H1 (cell line): ENCODE measurements around the gene LRRC8D. TPM values are rescaled to one million over a fixed set of nuclear protein-coding genes. Genes with fewer than 3 reads are reported as not detected.

Experiments
- CTCF ChIA-PET: fragments of 300-600 bp; sonication (Branson Sonifier 250); formaldehyde crosslinking; loops from one replicate; lab custom pipeline; 2021; ENCODE audit not compliant: partially characterized antibody; lab: Charles Lee
- POLR2A ChIA-PET: fragments of 300-600 bp; sonication (Branson Sonifier 250); formaldehyde crosslinking; loops from one replicate; lab custom pipeline; 2021; ENCODE audit warnings: inconsistent platforms; ENCODE audit not compliant: partially characterized antibody; lab: Charles Lee
- DNase-seq, 2 experiments: peaks; one replicate each; pipeline versions ENCODE4 v3.0.0 to v3.0.0-alpha.2; 2010 to 2022; ENCODE audit warnings: low spot score in 2 of 2, low read depth in 1 of 2, mixed read lengths in 1 of 2
- FAIRE-seq: peaks from 2 replicates; lab custom pipeline; 2011; peaks lifted over from hg19 to GRCh38; lab: Jason Lieb, UNC
- H2AFZ ChIP-seq: 2 replicates; pipeline ENCODE4 v1.8.1; 2012; ENCODE audit warnings: low read length, inconsistent platforms
- H2AK5ac ChIP-seq: 2 replicates; pipeline ENCODE4 v1.6.1; 2013; ENCODE audit warnings: low read depth, low read length
- H2BK120ac ChIP-seq: replicated peaks from 2 replicates; pipeline ENCODE3; 2013; ENCODE audit warnings: low read depth, low read length, inconsistent platforms
- H2BK12ac ChIP-seq: 2 replicates; pipeline ENCODE4 v1.6.1; 2013; ENCODE audit warnings: low read depth, low read length
- H2BK15ac ChIP-seq: 2 replicates; pipeline ENCODE4 v1.6.1; 2013; ENCODE audit warnings: low read length
- H2BK20ac ChIP-seq: 2 replicates; pipeline ENCODE4 v1.6.1; 2013; ENCODE audit warnings: low read length
- H2BK5ac ChIP-seq: 2 replicates; pipeline ENCODE4 v1.6.1; 2013; ENCODE audit warnings: low read depth, low read length
- H3K14ac ChIP-seq: 2 replicates; pipeline ENCODE4 v1.6.1; 2013; ENCODE audit warnings: inconsistent platforms; ENCODE audit not compliant: insufficient read length
- H3K18ac ChIP-seq: 2 replicates; pipeline ENCODE4 v1.6.1; 2013; ENCODE audit warnings: low read length; ENCODE audit errors: extremely low read depth
- H3K23ac ChIP-seq: 2 replicates; pipeline ENCODE4 v1.6.1; 2013; ENCODE audit warnings: inconsistent platforms; ENCODE audit not compliant: insufficient read length
- H3K23me2 ChIP-seq: 2 replicates; pipeline ENCODE4 v1.6.1; 2013; ENCODE audit warnings: low read depth, low read length
- H3K27ac ChIP-seq: 2 replicates; pipeline ENCODE4 v1.6.1; 2011; ENCODE audit warnings: low read depth, low read length, inconsistent platforms
- H3K27me3 ChIP-seq, 4 experiments: replicated peaks in 1 of 4; 1 replicate in 1 of 4; 2 replicates in 3 of 4; pipeline versions ENCODE4 v1.6.1 to v1.8.1; 2011 to 2013; ENCODE audit warnings: low read length in 3 of 4, mild to moderate bottlenecking in 3 of 4, inconsistent platforms in 2 of 4, mixed read lengths in 2 of 4, moderate library complexity in 1 of 4; ENCODE audit not compliant: control insufficient read depth in 3 of 4, insufficient read depth in 3 of 4; ENCODE audit errors: extremely low read depth in 1 of 4
- H3K36me3 ChIP-seq, 4 experiments: 2 replicates each; pipeline versions ENCODE4 v1.6.1 to v1.8.1; 2011 to 2013; ENCODE audit warnings: mild to moderate bottlenecking in 4 of 4, low read length in 3 of 4, moderate library complexity in 2 of 4, control low read depth in 1 of 4, inconsistent platforms in 1 of 4; ENCODE audit not compliant: insufficient read depth in 4 of 4, control insufficient read depth in 2 of 4
- H3K4ac ChIP-seq: replicated peaks from 2 replicates; pipeline ENCODE3; 2013; ENCODE audit warnings: low read length, low read depth, mixed read lengths, inconsistent platforms; ENCODE audit not compliant: insufficient read length
- H3K4me1 ChIP-seq, 4 experiments: replicated peaks in 1 of 4; 1 replicate in 1 of 4; 2 replicates in 3 of 4; pipeline versions ENCODE4 v1.6.1 to v1.8.1; 2011 to 2013; ENCODE audit warnings: low read length in 3 of 4, inconsistent platforms in 2 of 4, mixed read lengths in 1 of 4; ENCODE audit not compliant: insufficient read depth in 4 of 4, control insufficient read depth in 3 of 4
- H3K4me2 ChIP-seq, 2 experiments: 2 replicates each; pipeline versions ENCODE4 v1.6.1 to v1.8.1; 2011 to 2013; ENCODE audit warnings: low read depth in 2 of 2, low read length in 2 of 2, control low read depth in 1 of 2, inconsistent platforms in 1 of 2, mild to moderate bottlenecking in 1 of 2; ENCODE audit not compliant: insufficient read depth in 1 of 2
- H3K4me3 ChIP-seq, 4 experiments: fragments of 200-600, 300-600 bp in 1 of 4; sonication (generic), shearing (Covaris generic), sonication (Bioruptor Twin) in 1 of 4; 2 replicates each; pipeline versions ENCODE4 v1.5.1 to v1.8.1; 2011 to 2016; ENCODE audit warnings: low read length in 4 of 4, low read depth in 3 of 4, control low read depth in 2 of 4, inconsistent platforms in 2 of 4, mild to moderate bottlenecking in 2 of 4, mixed read lengths in 1 of 4, moderate library complexity in 1 of 4; ENCODE audit not compliant: insufficient read depth in 2 of 4; ENCODE audit errors: extremely low read depth in 1 of 4
- H3K56ac ChIP-seq: replicated peaks from 2 replicates; pipeline ENCODE3; 2013; ENCODE audit warnings: low read depth, mild to moderate bottlenecking, mixed read lengths, low read length, inconsistent platforms; ENCODE audit not compliant: insufficient read length
- H3K79me1 ChIP-seq: 2 replicates; pipeline ENCODE4 v1.6.1; 2013; ENCODE audit warnings: low read depth, low read length, control low read depth
- H3K79me2 ChIP-seq, 2 experiments: 2 replicates each; pipeline versions ENCODE4 v1.6.1 to v1.8.1; 2012 to 2013; ENCODE audit warnings: low read length in 2 of 2, mild to moderate bottlenecking in 2 of 2, inconsistent platforms in 1 of 2; ENCODE audit not compliant: insufficient read depth in 2 of 2, control insufficient read depth in 1 of 2
- H3K9ac ChIP-seq, 4 experiments: replicated peaks in 1 of 4; 1 replicate in 1 of 4; 2 replicates in 3 of 4; pipeline versions ENCODE4 v1.6.1 to v1.8.1; 2011 to 2013; ENCODE audit warnings: low read depth in 3 of 4, low read length in 3 of 4, control low read depth in 2 of 4, mild to moderate bottlenecking in 2 of 4, moderate library complexity in 2 of 4, inconsistent platforms in 1 of 4; ENCODE audit errors: extremely low read depth in 1 of 4
- H3K9me3 ChIP-seq, 2 experiments: 2 replicates each; pipeline versions ENCODE4 v1.6.1 to v1.8.1; 2012 to 2013; ENCODE audit warnings: mild to moderate bottlenecking in 2 of 2, moderate library complexity in 2 of 2, control low read depth in 1 of 2, inconsistent platforms in 1 of 2, low read depth in 1 of 2, low read length in 1 of 2, mixed read lengths in 1 of 2; ENCODE audit not compliant: insufficient read depth in 2 of 2
- H4K20me1 ChIP-seq, 2 experiments: replicated peaks in 1 of 2; 2 replicates each; pipeline versions ENCODE3 to v1.8.1; 2011 to 2013; ENCODE audit warnings: inconsistent platforms in 2 of 2, low read length in 2 of 2, mild to moderate bottlenecking in 1 of 2; ENCODE audit not compliant: insufficient read depth in 2 of 2, control insufficient read depth in 1 of 2
- H4K5ac ChIP-seq: 2 replicates; pipeline ENCODE4 v1.6.1; 2013; ENCODE audit warnings: low read length, low read depth, mixed read lengths, inconsistent platforms; ENCODE audit not compliant: insufficient read length
- H4K8ac ChIP-seq: 2 replicates; pipeline ENCODE4 v1.8.0; 2013; ENCODE audit warnings: mild to moderate bottlenecking, moderate library complexity, low read length, inconsistent platforms; ENCODE audit not compliant: insufficient read depth; ENCODE audit errors: extremely low read depth
- H4K91ac ChIP-seq: replicated peaks from 2 replicates; pipeline ENCODE3; 2013; ENCODE audit warnings: low read length, mixed read lengths, inconsistent platforms; ENCODE audit not compliant: insufficient read length
- BACH1 ChIP-seq: IDR thresholded peaks from 2 replicates; pipeline ENCODE4 v1.6.1; 2012; ENCODE audit warnings: low read length, improper control_type of control experiment
- MAFK ChIP-seq: IDR thresholded peaks from 2 replicates; pipeline ENCODE4 v1.6.1; 2012; ENCODE audit warnings: low read depth, mild to moderate bottlenecking, improper control_type of control experiment, low read length
- YY1 ChIP-seq: IDR thresholded peaks from 2 replicates; pipeline ENCODE4 v1.6.1; 2011; ENCODE audit warnings: low read depth, mild to moderate bottlenecking, low read length
- WGBS, 2 experiments: shearing (Covaris generic) in 1 of 2; methylation state at CpG; one replicate each; pipeline versions ENCODE4 v1.1.6 to v1.1.7; 2013 to 2015; ENCODE audit warnings: low lambda C conversion rate in 2 of 2, mixed read lengths in 2 of 2, inconsistent platforms in 1 of 2, low coverage in 1 of 2, missing lambda C conversion rate in 1 of 2; ENCODE audit not compliant: insufficient replicate concordance in 2 of 2, insufficient coverage in 1 of 2, insufficient read length in 1 of 2; ENCODE audit errors: extremely low coverage in 1 of 2, missing lambda C conversion rate in 1 of 2; 5-methylcytosine and 5-hydroxymethylcytosine counted together
- polyA plus RNA-seq, 7 experiments: library from polyadenylated mRNA; depleted of rRNA in 3 of 7; stranded (reverse) in 5 of 7; unstranded in 2 of 7; fragments of >200 nt in 5 of 7; fragments of 200-250 nt in 2 of 7; gene quantifications; 1 replicate in 5 of 7; 2 replicates in 1 of 7; 4 replicates in 1 of 7; pipeline versions ENCODE4 v1.2.1 to v1.2.3, GENCODE V29; 2011 to 2013; ENCODE audit warnings: missing spikeins in 2 of 7, mixed read lengths in 2 of 7
- total RNA-seq: library from RNA; stranded (reverse); fragmentation: NEBNext Ultra II Directional; extraction: Animal tissue kit (Norgen Biotek cat#: 25700); gene quantifications from 2 replicates; pipeline ENCODE4 v1.2.1, GENCODE V29; 2021

Gene LRRC8D
- total and polyA plus RNA-seq, 2 of the 8 experiments (the other 6 are each of a cell fraction or from before 2014, with no cell fraction given), result 42.0 to 58.5 TPM

GRCh38 chr1:89938171-89939055 lies 117.6 kb downstream of the LRRC8D start:
- H2AFZ ChIP-seq, result no peak overlapping the region
- H4K5ac ChIP-seq, result no peak overlapping the region
- no peak overlapping the region for H3K27ac ChIP-seq
- no peak overlapping the region for H3K4me3 ChIP-seq
- no peak overlapping the region for H3K14ac ChIP-seq
- no peak overlapping the region for H3K23ac ChIP-seq
- FAIRE-seq (no peak), DNase-seq (no peak)
- no peak overlapping the region for H2BK5ac ChIP-seq
- H3K23me2 ChIP-seq, result no peaks in the 10 kb centered on the region
- TF ChIP-seq MAFK (peak; percentile 78), YY1 (no peak), BACH1 (peak; percentile 82)
- no peak overlapping the region for H3K56ac ChIP-seq
- no peak overlapping the region for H2BK20ac ChIP-seq
- H3K9ac ChIP-seq, result no peak overlapping the region
- no peak overlapping the region for H2BK15ac ChIP-seq
- POLR2A ChIA-PET, result interaction anchor here (0.6 to 1.1 kb wide), 2 partner anchors 10 to 12 kb away, joined by 3 to 4 read pairs; no protein-coding TSS in a partner anchor
- H3K36me3 ChIP-seq, result peaks cover 3 to 23% (median 12%) of the 10 kb centered on the region in 4 experiments; a peak in 5 of 8 replicates
- H4K91ac ChIP-seq, result no peak overlapping the region
- no peak overlapping the region; the same call in 1 of the 2 replicates for H3K18ac ChIP-seq
- no peaks in the 10 kb centered on the region for H4K20me1 ChIP-seq
- no peak overlapping the region for H2BK12ac ChIP-seq
- WGBS, 2 experiments, result 93% methylated on average over 7 of the region's 7 CpGs; no CpG with 5 or more reads in 1 of the 2 experiments
- no peak overlapping the region for H3K4ac ChIP-seq
- H3K79me2 ChIP-seq, result no peaks in the 10 kb centered on the region
- no peak overlapping the region for H2BK120ac ChIP-seq
- H4K8ac ChIP-seq, result no peak overlapping the region
- no peaks in the 10 kb centered on the region for H3K79me1 ChIP-seq
- no peaks in the 10 kb centered on the region for H3K9me3 ChIP-seq
- no peak overlapping the region for H2AK5ac ChIP-seq
- H3K4me1 ChIP-seq, result peaks cover 3 to 24% (median 13%) of the 10 kb centered on the region in 4 experiments; a peak in 4 of 7 replicates
- no peak overlapping the region for H3K4me2 ChIP-seq
- H3K27me3 ChIP-seq, result no peaks in the 10 kb centered on the region
- CTCF ChIA-PET, result interaction anchor here (0.6 to 1.3 kb wide), 2 partner anchors 63 to 154 kb away, joined by 3 read pairs; no protein-coding TSS in a partner anchor
